B cell (primary cell): Measurements from ENCODE around the gene LILRB4. TPM values are rescaled to one million over a fixed set of nuclear protein-coding genes. Genes with fewer than 3 reads are reported as not detected.

Experiments
- polyA plus RNA-seq: library from polyadenylated mRNA; depleted of rRNA; stranded (reverse); fragments of >200 nt; gene quantifications from 2 replicates; pipeline ENCODE4 v1.2.3, GENCODE V29; 2012
- small RNA-seq: library from RNA; depleted of rRNA; stranded (forward); fragments of <200 nt; gene quantifications from one replicate; pipeline ENCODE3, GENCODE V24; 2012; ENCODE audit warnings: low replicate concordance, low read depth; ENCODE audit not compliant: insufficient read length
- total RNA-seq, 2 donors: library from RNA; stranded (reverse); fragments of 120-200 nt in 1 of 2; gene quantifications; 1 replicate in 1 of 2; 2 replicates in 1 of 2; pipeline versions ENCODE4 v1.2.3 to v1.2.4, GENCODE V29; 2013 to 2022

LILRB4 gene
- total and polyA plus RNA-seq, 2 donors (not counting 1 experiment from before 2014, with no cell fraction given) = 1.1 to 2.8 TPM

Small RNA genes within 50 kb of the gene (small RNA-seq; reads per million reads assigned to genes)
- gene AC245036.3 (not detected), gene AC245128.2 (not detected), gene MIR8061 (not detected)

Other genes with a start within 250 kb of the LILRB4 start
- gene TTYH1, start 247.5 kb upstream of the LILRB4 start, total RNA-seq = not detected in 2 replicates
- gene TTYH1, start 247.5 kb upstream of the LILRB4 start, polyA plus RNA-seq = not detected in 2 replicates
- 668 and 687 TPM in 2 replicates for gene LENG8, start 213.8 kb upstream of the LILRB4 start, total RNA-seq
- gene LENG8, start 213.8 kb upstream of the LILRB4 start, polyA plus RNA-seq = 372 and 753 TPM in 2 replicates
- 6.6 and 6.9 TPM in 2 replicates for gene LENG9, start 199.2 kb upstream of the LILRB4 start, total RNA-seq
- gene LENG9, start 199.2 kb upstream of the LILRB4 start, polyA plus RNA-seq = 2.9 and 4.6 TPM in 2 replicates
- gene CDC42EP5, start 189.7 kb upstream of the LILRB4 start, total RNA-seq = not detected in 2 replicates
- not detected in 2 replicates for gene CDC42EP5, start 189.7 kb upstream of the LILRB4 start, polyA plus RNA-seq
- not detected in 2 replicates for gene LAIR2, start 160.2 kb upstream of the LILRB4 start, total RNA-seq
- gene LAIR2, start 160.2 kb upstream of the LILRB4 start, polyA plus RNA-seq = 2.2 TPM in 1 of 2 replicates, not detected in the other
- gene LILRA2, start 89.2 kb upstream of the LILRB4 start, total RNA-seq = 0.25 TPM in 1 of 2 replicates, not detected in the other
- 1.6 and 2.8 TPM in 2 replicates for gene LILRA2, start 89.2 kb upstream of the LILRB4 start, polyA plus RNA-seq
- gene LILRA1, start 69.4 kb upstream of the LILRB4 start, total RNA-seq = not detected in 2 replicates
- 0.71 and 1.5 TPM in 2 replicates for gene LILRA1, start 69.4 kb upstream of the LILRB4 start, polyA plus RNA-seq
- gene LILRB1, start 32.5 kb upstream of the LILRB4 start, total RNA-seq = 136 and 138 TPM in 2 replicates
- 170 and 172 TPM in 2 replicates for gene LILRB1, start 32.5 kb upstream of the LILRB4 start, polyA plus RNA-seq
- not detected in 2 replicates for gene KIR3DL3, start 61.5 kb downstream of the LILRB4 start, total RNA-seq
- not detected in 2 replicates for gene KIR3DL3, start 61.5 kb downstream of the LILRB4 start, polyA plus RNA-seq
- gene KIR2DL3, start 75.5 kb downstream of the LILRB4 start, total RNA-seq = not detected in 2 replicates
- gene KIR2DL3, start 75.5 kb downstream of the LILRB4 start, polyA plus RNA-seq = 0.07 TPM in 1 of 2 replicates, not detected in the other
- gene KIR2DL1, start 106.8 kb downstream of the LILRB4 start, total RNA-seq = not detected in 2 replicates
- 0.04 and 0.22 TPM in 2 replicates for gene KIR2DL1, start 106.8 kb downstream of the LILRB4 start, polyA plus RNA-seq
- not detected in 2 replicates for gene KIR2DL4, start 140.6 kb downstream of the LILRB4 start, total RNA-seq
- not detected in 2 replicates for gene KIR2DL4, start 140.6 kb downstream of the LILRB4 start, polyA plus RNA-seq
- not detected in 2 replicates for gene KIR3DL1, start 153.5 kb downstream of the LILRB4 start, total RNA-seq
- gene KIR3DL1, start 153.5 kb downstream of the LILRB4 start, polyA plus RNA-seq = 0.06 TPM in 1 of 2 replicates, not detected in the other
- not detected in 2 replicates for gene KIR2DS4, start 169.7 kb downstream of the LILRB4 start, total RNA-seq
- not detected in 2 replicates for gene KIR2DS4, start 169.7 kb downstream of the LILRB4 start, polyA plus RNA-seq
- 0.17 TPM in 1 of 2 replicates, not detected in the other for gene KIR3DL2, start 187.5 kb downstream of the LILRB4 start, total RNA-seq
- 0.10 and 0.30 TPM in 2 replicates for gene KIR3DL2, start 187.5 kb downstream of the LILRB4 start, polyA plus RNA-seq
- gene FCAR, start 211.2 kb downstream of the LILRB4 start, total RNA-seq = 0.34 TPM in 1 of 2 replicates, not detected in the other
- 1.9 and 2.8 TPM in 2 replicates for gene FCAR, start 211.2 kb downstream of the LILRB4 start, polyA plus RNA-seq
- gene NCR1, start 243.2 kb downstream of the LILRB4 start, total RNA-seq = not detected in 2 replicates
- gene NCR1, start 243.2 kb downstream of the LILRB4 start, polyA plus RNA-seq = 0.40 and 2.4 TPM in 2 replicates